ENCODE data around the gene POLD2.
A peak's percentile ranks its signal among the peaks of the same experiment; 100 is the strongest.

The POLD2 gene

GRCh38 chr7:44107961-44108767 lies 15.2 kb downstream of the POLD2 start:
- Histone ChIP-seq H3K27ac (ENCODE audit: low read length) (no peak overlapping the region), H3K36me3 (ENCODE audit: control insufficient read depth, low read depth, low read length) (peaks cover 4% of the 10 kb centered on the region), H3K9ac (ENCODE audit: low read length) (no peak overlapping the region), H3K9me3 (ENCODE audit: control insufficient read depth, low read depth, low read length) (no peaks in the 10 kb centered on the region), H3K27me3 (ENCODE audit: control insufficient read depth, insufficient read depth, low read length) (peaks cover 21% of the 10 kb centered on the region), H3K4me1 (ENCODE audit: control insufficient read depth, low read depth, low read length) (peaks cover 4% of the 10 kb centered on the region), H3K4me3 (ENCODE audit: low read length) (no peak overlapping the region)

DNA sequence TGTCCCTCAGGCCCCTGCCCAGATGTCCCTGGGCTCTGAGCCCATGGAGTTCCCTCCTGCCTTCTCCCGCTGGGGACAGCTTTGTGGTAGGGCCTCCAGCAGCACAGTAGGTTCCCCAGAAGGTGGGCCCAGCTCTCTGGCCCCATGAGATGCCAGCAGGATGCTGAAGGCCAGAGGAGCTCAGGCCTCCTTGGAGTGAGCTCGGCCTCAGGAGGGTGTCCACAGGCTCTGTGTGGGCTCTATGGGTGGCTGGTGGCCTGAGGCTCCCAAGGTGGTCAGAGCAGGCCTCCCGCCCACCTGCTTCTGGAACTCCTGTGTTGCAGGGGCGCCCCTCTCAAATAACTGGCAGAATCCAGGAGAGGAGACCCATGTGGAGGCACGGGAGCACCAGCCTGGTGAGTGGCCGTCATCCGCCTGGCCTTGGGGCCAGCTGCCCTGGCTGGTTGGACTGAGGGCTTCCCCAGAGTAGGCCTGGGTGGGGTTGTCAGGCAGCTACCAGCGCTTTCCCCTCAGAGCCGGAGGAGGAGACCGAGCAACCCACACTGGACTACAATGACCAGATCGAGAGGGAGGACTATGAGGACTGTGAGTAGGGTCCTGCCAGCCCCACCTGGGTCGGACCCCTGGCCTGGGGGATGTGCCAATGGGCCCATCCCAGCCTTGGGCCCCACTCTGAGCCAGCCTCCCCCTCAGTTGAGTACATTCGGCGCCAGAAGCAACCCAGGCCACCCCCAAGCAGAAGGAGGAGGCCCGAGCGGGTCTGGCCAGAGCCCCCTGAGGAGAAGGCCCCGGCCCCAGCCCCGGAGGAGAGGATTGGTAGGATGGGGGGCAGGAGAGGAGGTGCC lies 16.0 kb downstream of the POLD2 start:
- no peaks in the 10 kb centered on the region for H3K9me3 ChIP-seq (ENCODE audit: control insufficient read depth, low read depth, low read length)
- peaks cover 4% of the 10 kb centered on the region for H3K4me1 ChIP-seq (ENCODE audit: control insufficient read depth, low read depth, low read length)
- H3K27ac ChIP-seq (ENCODE audit: low read length): no peak overlapping the region
- peaks cover 24% of the 10 kb centered on the region for H3K27me3 ChIP-seq (ENCODE audit: control insufficient read depth, insufficient read depth, low read length)
- peaks cover 4% of the 10 kb centered on the region for H3K36me3 ChIP-seq (ENCODE audit: control insufficient read depth, low read depth, low read length)
- no peak overlapping the region for H3K9ac ChIP-seq (ENCODE audit: low read length)
- no peak overlapping the region for H3K4me3 ChIP-seq (ENCODE audit: low read length)

DNA sequence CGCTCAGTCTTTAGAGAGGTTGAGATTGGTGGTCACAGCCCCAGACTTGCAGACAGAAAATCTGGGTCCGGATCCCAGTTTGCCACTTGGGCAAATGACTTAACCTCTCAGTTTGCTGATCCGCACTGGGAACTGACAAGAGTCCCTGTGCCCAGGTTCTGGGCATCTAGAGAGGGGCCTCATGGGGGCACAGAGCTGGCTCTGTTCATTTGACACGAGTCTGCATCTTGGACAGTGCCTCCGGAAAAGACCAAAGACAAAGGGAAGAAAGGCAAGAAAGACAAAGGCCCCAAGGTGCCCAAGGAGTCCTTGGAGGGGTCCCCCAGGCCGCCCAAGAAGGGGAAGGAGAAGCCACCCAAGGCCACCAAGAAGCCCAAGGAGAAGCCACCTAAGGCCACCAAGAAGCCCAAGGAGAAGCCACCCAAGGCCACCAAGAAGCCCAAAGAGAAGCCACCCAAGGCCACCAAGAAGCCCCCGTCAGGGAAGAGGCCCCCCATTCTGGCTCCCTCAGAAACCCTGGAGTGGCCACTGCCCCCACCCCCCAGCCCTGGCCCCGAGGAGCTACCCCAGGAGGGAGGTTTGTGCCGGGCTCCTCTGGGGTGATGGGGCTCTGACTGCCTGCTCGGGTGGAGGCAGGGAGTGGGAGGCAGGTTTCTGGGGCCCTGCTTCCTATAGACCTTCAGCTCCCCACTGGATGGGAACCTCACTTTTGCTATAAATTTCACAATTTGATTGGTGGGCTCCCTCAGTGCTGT lies 16.9 kb downstream of the POLD2 start:
- Histone ChIP-seq H3K4me1 (ENCODE audit: control insufficient read depth, low read depth, low read length) (peaks cover 4% of the 10 kb centered on the region), H3K9me3 (ENCODE audit: control insufficient read depth, low read depth, low read length) (no peaks in the 10 kb centered on the region), H3K27me3 (ENCODE audit: control insufficient read depth, insufficient read depth, low read length) (peaks cover 24% of the 10 kb centered on the region), H3K27ac (ENCODE audit: low read length) (no peak overlapping the region), H3K9ac (ENCODE audit: low read length) (no peak overlapping the region), H3K36me3 (ENCODE audit: control insufficient read depth, low read depth, low read length) (peaks cover 4% of the 10 kb centered on the region), H3K4me3 (ENCODE audit: low read length) (no peak overlapping the region)

GRCh38 chr7:44105832-44106231 lies 17.5 kb downstream of the POLD2 start:
- Histone ChIP-seq H3K9me3 (ENCODE audit: control insufficient read depth, low read depth, low read length) (no peaks in the 10 kb centered on the region), H3K36me3 (ENCODE audit: control insufficient read depth, low read depth, low read length) (peaks cover 3% of the 10 kb centered on the region), H3K9ac (ENCODE audit: low read length) (no peak overlapping the region), H3K4me1 (ENCODE audit: control insufficient read depth, low read depth, low read length) (peaks cover 4% of the 10 kb centered on the region), H3K4me3 (ENCODE audit: low read length) (no peak overlapping the region), H3K27me3 (ENCODE audit: control insufficient read depth, insufficient read depth, low read length) (peaks cover 24% of the 10 kb centered on the region), H3K27ac (ENCODE audit: low read length) (no peak overlapping the region)

DNA sequence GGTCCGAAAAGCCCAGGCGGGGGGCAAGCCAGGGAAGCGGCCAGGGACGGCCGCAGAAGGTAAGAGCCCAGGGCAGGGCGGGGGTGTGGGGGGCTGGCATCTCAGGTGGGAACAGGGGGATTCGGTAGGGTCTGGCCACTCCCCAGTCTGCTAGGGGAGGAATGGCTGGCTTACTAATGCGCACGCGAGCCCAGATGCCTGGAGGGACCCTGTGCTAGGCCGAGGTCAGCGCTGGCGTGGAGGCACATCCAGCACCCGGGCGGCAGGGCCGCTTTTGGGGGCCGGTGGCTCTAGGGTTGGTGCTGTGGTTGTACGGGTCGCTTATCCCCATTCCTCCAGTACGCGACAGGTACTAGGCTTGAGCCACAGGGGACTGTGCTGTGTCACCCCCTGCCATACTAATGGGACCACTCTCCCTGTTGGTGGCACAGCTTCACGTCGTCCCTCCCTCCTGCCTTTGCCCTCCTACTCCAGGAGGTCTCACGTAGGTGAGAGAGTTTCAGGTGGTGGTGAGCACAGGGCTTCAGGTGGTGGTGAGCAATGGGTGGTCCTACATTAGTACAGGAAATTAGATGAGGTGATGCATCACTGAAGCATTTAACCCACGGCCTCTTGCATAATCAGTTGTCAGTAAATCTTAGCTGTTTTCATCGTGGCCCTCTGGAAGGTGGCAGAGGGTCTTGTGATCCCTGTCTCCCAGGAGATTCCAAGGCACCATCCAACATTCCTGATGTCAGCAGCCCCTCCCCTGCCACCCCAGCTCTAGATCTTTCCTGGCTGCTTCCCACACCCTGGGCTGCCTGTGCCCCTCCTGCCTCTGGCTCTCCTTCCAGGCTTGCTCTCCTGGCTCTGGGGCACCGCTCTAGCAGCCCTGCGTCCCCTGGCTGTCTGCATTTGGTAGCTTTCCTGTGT lies 18.2 kb downstream of the POLD2 start:
- Histone ChIP-seq H3K36me3 (ENCODE audit: control insufficient read depth, low read depth, low read length) (no peaks in the 10 kb centered on the region), H3K4me3 (ENCODE audit: low read length) (peak overlapping the region; percentile 75), H3K9me3 (ENCODE audit: control insufficient read depth, low read depth, low read length) (no peaks in the 10 kb centered on the region), H3K27me3 (ENCODE audit: control insufficient read depth, insufficient read depth, low read length) (peaks cover 24% of the 10 kb centered on the region), H3K9ac (ENCODE audit: low read length) (peak overlapping the region; percentile 22), H3K27ac (ENCODE audit: low read length) (no peak overlapping the region), H3K4me1 (ENCODE audit: control insufficient read depth, low read depth, low read length) (peaks cover 4% of the 10 kb centered on the region)

DNA sequence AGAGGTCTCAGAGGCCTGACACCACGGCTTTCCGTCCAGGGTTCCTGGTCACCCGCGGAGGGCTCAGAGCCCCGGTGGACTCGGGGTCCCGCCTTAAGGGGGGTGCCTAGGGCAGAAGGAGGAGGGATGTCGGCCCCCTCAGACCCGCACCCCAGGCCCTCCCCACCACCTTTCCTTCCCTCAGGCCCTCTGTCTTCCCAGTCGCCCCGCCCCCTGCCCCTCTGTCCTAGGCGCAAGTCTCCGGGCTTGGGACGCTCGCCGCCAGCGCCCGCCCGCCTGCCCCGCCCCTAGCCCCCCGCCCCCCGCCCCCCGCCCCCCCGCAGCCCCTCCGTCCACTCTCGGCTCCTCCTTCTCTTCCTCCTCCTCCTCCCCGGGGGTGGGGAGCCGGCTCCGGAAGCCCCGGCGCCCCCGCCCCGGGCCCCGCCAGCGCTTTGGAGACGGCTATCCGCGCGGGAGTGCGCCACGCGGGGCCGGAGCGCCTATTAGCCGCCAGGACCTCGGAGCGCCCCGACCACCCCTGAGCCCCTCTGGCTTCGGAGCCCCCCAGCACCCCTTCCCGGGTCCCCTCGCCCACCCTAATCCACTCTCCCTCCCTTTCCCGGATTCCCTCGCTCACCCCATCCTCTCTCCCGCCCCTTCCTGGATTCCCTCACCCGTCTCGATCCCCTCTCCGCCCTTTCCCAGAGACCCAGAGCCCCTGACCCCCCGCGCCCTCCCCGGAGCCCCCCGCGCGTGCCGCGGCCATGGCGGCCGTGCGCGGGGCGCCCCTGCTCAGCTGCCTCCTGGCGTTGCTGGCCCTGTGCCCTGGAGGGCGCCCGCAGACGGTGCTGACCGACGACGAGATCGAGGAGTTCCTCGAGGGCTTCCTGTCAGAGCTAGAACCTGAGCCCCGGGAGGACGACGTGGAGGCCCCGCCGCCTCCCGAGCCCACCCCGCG lies 19.2 kb downstream of the POLD2 start, which contains the start of gene AEBP1:
Gene AEBP1 (plus strand): TSS at position 423 of the 937 bp plus-strand sequence. CDS start 321 bp downstream, at position 744.
- peak within 1 kb of the TSS; percentile 75 for H3K4me3 ChIP-seq (ENCODE audit: low read length)
- peak within 1 kb of the TSS; percentile 22 for H3K9ac ChIP-seq (ENCODE audit: low read length)
- no peak within 1 kb of the TSS for H3K27ac ChIP-seq (ENCODE audit: low read length)

GRCh38 chr7:44103566-44103922 lies 19.8 kb downstream of the POLD2 start:
- Histone ChIP-seq H3K36me3 (ENCODE audit: control insufficient read depth, low read depth, low read length) (no peaks in the 10 kb centered on the region), H3K4me3 (ENCODE audit: low read length) (peak overlapping the region; percentile 54), H3K27me3 (ENCODE audit: control insufficient read depth, insufficient read depth, low read length) (peaks cover 24% of the 10 kb centered on the region), H3K27ac (ENCODE audit: low read length) (no peak overlapping the region), H3K9me3 (ENCODE audit: control insufficient read depth, low read depth, low read length) (no peaks in the 10 kb centered on the region), H3K4me1 (ENCODE audit: control insufficient read depth, low read depth, low read length) (peaks cover 4% of the 10 kb centered on the region), H3K9ac (ENCODE audit: low read length) (no peak overlapping the region)

More for the DNA sequence above, 19.2 kb downstream of the POLD2 start, which contains the start of gene AEBP1:
- peaks cover 24% of the 10 kb centered on the region for H3K27me3 ChIP-seq (ENCODE audit: control insufficient read depth, insufficient read depth, low read length)
- no peaks in the 10 kb centered on the region for H3K9me3 ChIP-seq (ENCODE audit: control insufficient read depth, low read depth, low read length)
- no peaks in the 10 kb centered on the region for H3K36me3 ChIP-seq (ENCODE audit: control insufficient read depth, low read depth, low read length)
- H3K4me1 ChIP-seq (ENCODE audit: control insufficient read depth, low read depth, low read length): peaks cover 4% of the 10 kb centered on the region

- no peak overlapping the region for H3K9ac ChIP-seq (ENCODE audit: low read length)
- H3K27ac ChIP-seq (ENCODE audit: low read length): no peak overlapping the region
- peaks cover 4% of the 10 kb centered on the region for H3K4me1 ChIP-seq (ENCODE audit: control insufficient read depth, low read depth, low read length)
- H3K27me3 ChIP-seq (ENCODE audit: control insufficient read depth, insufficient read depth, low read length): peaks cover 24% of the 10 kb centered on the region
- no peak overlapping the region for H3K4me3 ChIP-seq (ENCODE audit: low read length)
- H3K36me3 ChIP-seq (ENCODE audit: control insufficient read depth, low read depth, low read length): no peaks in the 10 kb centered on the region
- H3K9me3 ChIP-seq (ENCODE audit: control insufficient read depth, low read depth, low read length): no peaks in the 10 kb centered on the region
These were observed 20.3 kb downstream of the POLD2 start for GRCh38 chr7:44102846-44103565.

- H3K27me3 ChIP-seq (ENCODE audit: control insufficient read depth, insufficient read depth, low read length): peaks cover 24% of the 10 kb centered on the region
- H3K9ac ChIP-seq (ENCODE audit: low read length): no peak overlapping the region
- H3K36me3 ChIP-seq (ENCODE audit: control insufficient read depth, low read depth, low read length): no peaks in the 10 kb centered on the region
- H3K9me3 ChIP-seq (ENCODE audit: control insufficient read depth, low read depth, low read length): no peaks in the 10 kb centered on the region
- H3K4me1 ChIP-seq (ENCODE audit: control insufficient read depth, low read depth, low read length): peaks cover 4% of the 10 kb centered on the region
- no peak overlapping the region for H3K4me3 ChIP-seq (ENCODE audit: low read length)
- H3K27ac ChIP-seq (ENCODE audit: low read length): no peak overlapping the region
These were observed 21.1 kb downstream of the POLD2 start for GRCh38 chr7:44101966-44102845.

All from iPS-18a (cell line).